NCI-H748 (cell line): ENCODE measurements around the gene SLC9C2.
"Not testable (repeated sequence)": the region's sequence is repeated elsewhere in the genome, so short reads cannot be mapped to it uniquely, and the experiment has no call there.

Experiments
- DNase-seq: peaks from one replicate; lab custom pipeline; 2025; ENCODE audit not compliant: unreplicated experiment; lab: John Stamatoyannopoulos, UW

SLC9C2 gene

GRCh38 chr1:173488001-173488400, 114.9 kb downstream of the SLC9C2 start:
- DNase-seq: no peak

DNA sequence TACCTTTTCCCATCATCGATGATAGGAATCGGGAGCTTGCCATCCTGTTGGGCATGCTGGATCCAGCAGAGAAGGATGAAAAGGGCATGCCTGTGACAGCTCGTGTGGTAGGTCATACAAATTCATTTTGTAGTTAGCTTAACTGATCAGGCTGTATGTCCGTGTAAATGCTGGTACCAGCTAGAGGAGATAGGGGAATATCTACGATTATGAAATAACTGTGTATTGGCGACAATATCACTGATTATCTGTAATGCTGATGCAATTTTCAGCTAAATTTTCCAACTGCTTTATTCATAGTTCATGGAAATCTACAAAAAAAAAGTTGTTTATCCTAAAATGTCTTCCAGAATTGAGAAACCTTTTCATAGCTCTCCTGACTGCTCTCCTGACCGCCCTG, 117.5 kb downstream of the SLC9C2 start:
- no peak for DNase-seq

DNA sequence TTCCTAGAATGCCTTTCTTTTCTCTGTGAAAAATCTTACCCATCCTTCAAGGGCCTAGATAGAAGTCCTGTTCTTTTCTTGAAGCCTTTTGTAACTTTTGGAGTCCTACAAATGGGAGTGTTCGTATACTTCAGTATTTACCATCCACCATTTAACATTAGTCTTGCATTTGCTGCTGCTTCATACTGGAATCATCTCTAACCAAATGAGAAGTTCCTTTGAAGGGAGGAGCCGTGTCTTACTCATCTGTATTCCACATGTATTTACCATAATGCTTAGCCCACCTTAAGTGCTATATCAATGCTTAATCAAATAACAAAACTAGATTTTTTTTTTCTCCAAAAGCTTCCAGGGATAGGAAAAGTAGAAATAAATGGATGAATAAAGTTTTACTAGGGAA, 118.6 kb downstream of the SLC9C2 start:
- DNase-seq: no peak

DNA sequence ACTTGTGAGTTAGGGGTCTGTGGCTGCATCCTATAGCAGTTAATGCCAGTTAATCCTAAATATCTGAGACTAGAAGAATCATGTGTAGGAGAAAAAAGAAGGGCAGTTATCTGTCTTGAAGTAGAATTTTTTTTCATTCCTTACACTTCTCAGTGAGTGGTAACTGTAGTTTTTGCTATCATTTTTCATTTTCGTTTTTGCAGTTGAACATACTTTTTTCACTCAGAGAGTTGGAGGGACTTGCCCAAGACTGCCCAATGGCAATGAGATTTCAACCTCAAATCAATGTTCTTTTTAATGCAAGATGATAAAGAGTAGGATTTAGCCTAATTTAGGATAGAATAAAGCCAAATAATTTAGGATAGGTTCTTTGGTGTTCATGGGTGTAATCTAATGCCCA, 120.2 kb downstream of the SLC9C2 start:
- DNase-seq: no peak

GRCh38 chr1:173481195-173481772, 121.6 kb downstream of the SLC9C2 start:
- DNase-seq: no peak

DNA sequence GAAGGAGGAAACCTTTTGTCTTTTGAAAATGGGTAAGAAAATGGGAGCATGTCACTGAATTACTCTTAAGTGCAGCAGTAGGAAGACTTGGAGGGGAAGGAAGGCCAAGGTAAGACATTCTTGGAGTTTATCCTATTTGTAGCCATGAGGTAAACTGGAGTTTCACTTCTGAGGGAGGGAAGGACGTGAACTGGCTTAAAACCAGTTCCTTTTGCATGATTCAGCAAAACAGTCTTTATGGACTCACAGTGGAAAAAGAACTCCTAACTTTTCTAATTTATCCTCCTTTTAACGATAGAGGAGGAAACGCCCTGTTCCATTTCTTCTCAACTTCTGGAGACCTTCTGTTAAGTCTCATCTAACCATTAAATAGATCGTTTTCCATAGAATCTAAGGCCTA, 123.2 kb downstream of the SLC9C2 start:
- no peak for DNase-seq

DNA sequence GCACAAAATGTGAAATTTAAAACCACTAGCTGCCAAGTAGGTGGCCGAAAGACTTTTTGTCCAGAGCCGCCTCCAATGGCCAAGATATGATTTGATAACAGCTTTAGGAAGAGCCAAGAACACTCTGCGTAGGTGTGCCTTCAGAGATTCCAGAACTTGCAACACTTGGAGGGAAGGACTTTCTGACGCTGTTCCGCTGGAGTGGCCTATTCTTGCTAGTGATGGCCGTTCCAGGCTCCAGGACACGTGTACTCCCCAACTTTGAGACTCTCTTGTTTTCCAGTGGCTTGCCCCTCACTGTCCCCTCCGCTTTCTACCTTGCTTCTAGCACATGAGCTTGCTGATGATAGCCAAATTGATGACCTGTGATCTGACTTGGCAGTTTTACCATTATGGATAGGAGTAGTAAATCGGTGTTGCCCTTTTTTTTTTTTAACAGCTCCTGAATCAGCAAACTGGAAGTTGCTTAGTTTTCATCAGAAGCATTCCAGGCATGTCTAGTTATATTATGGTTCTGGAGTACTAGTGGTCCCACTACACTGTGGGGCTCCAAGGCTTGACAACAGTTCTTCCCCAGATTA, 124.7 kb downstream of the SLC9C2 start:
- peak; percentile 23 for DNase-seq

DNA sequence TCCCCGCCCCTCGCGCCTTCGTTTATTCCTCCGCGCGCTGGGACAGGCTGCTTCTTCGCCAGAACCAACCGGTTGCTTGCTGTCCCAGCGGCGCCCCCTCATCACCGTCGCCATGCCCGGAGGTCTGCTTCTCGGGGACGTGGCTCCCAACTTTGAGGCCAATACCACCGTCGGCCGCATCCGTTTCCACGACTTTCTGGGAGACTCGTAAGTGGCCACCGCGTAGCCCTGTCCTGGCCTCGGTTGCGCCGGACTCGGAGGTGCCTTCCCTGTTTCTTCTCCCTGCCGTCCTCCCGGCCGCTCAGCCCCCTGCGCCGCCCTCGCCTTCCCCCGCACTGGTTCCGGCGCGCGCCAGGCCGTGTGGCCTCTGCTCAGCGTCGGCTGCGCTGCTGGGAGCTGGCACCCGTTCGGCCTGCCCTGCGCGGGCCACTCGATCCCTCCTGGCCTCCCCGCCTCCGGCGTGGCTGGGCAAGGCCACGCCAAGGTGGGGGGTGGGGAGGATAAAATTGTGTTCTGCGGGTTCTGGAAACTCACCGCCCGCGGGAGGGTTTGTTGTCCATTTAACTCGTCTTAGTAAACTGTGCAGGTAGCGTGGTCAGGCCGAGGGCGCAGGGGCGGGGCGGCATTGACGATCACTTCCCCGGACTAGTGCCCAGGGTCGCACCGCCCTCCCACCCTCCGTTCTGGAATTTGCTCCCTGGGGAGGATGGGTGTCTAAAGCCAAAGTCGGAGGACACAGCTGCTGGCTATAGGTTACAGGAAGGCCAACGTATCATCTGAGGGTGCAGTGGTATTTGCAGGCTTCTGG, 125.4 kb downstream of the SLC9C2 start, which contains the start of gene PRDX6:
Gene PRDX6 (plus strand): TSS at position 50 of the 808 bp plus-strand sequence. CDS start 63 bp downstream, at position 113.
- peak; percentile 88 for DNase-seq

DNA sequence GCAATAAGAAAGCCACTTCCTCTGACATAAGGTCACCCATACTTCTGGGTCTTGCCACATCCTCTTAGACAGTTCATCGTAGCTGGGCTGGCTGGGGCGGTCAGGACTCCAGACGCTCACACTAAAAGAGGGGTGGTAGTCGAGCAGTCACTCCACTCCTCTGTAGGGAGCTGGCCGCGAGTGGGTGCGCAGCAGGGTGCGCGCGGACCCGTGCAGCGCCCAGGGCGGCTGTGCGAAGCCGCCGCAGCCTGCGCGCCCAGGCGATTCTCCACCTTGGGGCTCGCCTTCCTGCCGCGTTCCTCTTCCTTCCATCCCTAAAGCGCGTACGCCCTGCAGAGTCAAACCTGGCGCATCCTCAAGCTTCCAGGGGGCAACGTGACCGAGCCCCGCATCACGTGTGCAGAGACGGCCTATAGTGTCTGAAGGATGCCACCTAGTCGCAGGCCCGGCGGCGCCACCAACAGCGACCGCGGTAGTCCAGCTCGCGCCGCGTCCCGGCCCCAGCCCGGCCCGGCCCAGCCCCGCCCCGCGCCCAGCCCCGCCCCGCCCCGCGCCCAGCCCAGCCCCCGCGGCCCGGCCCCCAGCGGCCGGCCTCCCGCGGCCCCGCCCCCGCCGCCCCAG, 126.1 kb downstream of the SLC9C2 start:
- peak; percentile 93 for DNase-seq

GRCh38 chr1:173476197-173476664, 126.6 kb downstream of the SLC9C2 start:
- no peak for DNase-seq

- no peak for DNase-seq
These were observed 127.2 kb downstream of the SLC9C2 start for GRCh38 chr1:173475564-173476196.

- DNase-seq: not testable (repeated sequence)
These were observed 128.0 kb downstream of the SLC9C2 start for GRCh38 chr1:173474780-173475421.

DNA sequence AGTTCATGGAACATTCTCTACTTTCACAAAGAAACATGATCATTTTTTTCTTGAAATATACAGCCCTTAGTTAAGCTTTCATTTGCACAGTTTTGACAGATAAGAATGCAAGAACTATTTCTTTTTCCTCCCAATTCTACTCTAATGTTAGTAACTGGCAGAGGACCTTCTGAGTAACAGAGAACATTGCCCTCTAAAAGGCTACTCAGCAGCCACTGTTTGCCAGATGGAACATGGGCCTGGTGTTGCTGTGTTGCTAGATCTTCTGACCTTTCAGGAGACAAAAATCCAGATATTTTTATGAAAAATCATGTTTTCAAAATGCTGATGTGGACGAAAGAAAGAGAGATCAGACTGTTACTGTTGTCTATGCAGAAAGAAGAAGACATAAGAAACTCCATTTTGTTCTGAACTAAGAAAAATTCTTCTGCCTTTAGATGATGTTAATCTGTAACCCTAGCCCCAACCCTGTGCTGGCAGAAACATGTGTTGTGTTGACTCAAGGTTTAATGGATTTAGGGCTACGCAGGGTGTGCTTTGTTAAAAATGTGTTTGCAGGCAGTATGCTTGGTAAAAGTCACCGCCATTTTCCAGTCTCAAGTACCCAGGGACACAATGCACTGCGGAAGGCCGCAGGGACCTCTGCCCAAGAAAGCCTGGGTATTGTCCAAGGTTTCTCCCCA, 128.6 kb downstream of the SLC9C2 start:
- DNase-seq: no peak

GRCh38 chr1:173473599-173474011, 129.3 kb downstream of the SLC9C2 start:
- DNase-seq: no peak

DNA sequence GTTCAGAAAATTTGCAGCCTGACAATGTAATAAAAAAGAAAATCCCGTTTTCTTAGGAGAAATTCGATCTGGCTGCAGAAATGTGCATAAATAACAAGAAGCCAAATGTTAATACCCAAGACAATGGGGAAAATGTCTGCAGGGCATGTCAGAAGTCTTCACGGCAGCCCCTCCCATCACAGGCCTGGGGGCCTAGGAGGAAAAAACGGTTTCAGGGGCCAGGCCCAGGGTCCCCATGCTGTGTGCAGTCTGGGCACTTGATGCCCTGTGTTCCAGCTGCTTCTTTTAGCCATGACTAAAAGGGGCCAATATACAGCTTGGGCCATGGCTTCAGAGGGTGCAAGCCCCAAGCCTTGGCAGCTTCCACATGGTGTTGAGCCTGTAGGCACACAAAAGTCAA, 132.3 kb downstream of the SLC9C2 start:
- DNase-seq: no peak

DNA sequence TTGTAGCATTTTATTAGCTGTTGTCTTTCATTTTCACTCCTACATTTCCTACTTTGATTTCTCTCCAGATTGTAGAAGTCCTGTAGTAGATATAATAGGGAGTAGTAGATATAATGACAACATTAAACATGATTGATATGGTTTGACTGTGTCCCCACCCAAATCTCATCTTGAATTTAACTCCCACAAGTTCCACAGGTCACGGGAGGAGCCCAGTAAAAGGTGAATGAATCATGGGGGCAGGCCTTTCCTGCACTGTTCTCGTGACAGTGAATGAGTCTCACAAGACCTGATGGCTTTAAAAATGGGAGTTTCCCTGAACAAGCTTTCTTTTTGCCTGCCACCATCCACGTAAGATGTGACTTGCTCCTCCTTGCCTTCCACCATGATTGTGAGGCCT, 133.2 kb downstream of the SLC9C2 start:
- DNase-seq: no peak

- DNase-seq: no peak
These were observed 135.4 kb downstream of the SLC9C2 start for GRCh38 chr1:173467426-173467825.

GRCh38 chr1:173464185-173464584, 138.7 kb downstream of the SLC9C2 start:
- not testable (repeated sequence) for DNase-seq

GRCh38 chr1:173462666-173463065, 140.2 kb downstream of the SLC9C2 start:
- not testable (repeated sequence) for DNase-seq

- no peak for DNase-seq
These were observed 143.0 kb downstream of the SLC9C2 start for GRCh38 chr1:173459885-173460284.
